ENCODE results near the gene MCTP1. TPM values are rescaled to one million over a fixed set of nuclear protein-coding genes. Genes with fewer than 3 reads are reported as not detected.
"Not testable (repeated sequence)": the region's sequence is repeated elsewhere in the genome, so short reads cannot be mapped to it uniquely, and the experiment has no call there.

The MCTP1 gene
- total and polyA plus RNA-seq, 2 donors from 2014 or later: 1.4 to 19.3 TPM

- FAIRE-seq (no peak), DNase-seq (no peak)
Measured at GRCh38 chr5:94830520-94830919, 454.4 kb downstream of the MCTP1 start.

GRCh38 chr5:94828222-94828621 lies 456.7 kb downstream of the MCTP1 start:
- intact Hi-C loops (cut with DNase I); FAIRE-seq: not testable (repeated sequence)

More at GRCh38 chr5:94830520-94830919, 454.4 kb downstream of the MCTP1 start:
- no peak for TF ChIP-seq CTCF (IDR thresholded peaks at IDR 0.05; ENCODE audit: borderline replicate concordance, extremely low read depth, insufficient read depth)
- Histone ChIP-seq H3K9ac (ENCODE audit: low read length in 3 of 3) (no peak overlapping the region), H3K27me3 (ENCODE audit: control insufficient read depth, insufficient read depth, low read length) (no peaks in the 10 kb centered on the region), H3K36me3 (ENCODE audit: control insufficient read depth in 2 of 3, insufficient read depth in 3 of 3, low read length in 3 of 3) (no peaks in the 10 kb centered on the region), H3K4me1 (ENCODE audit: control insufficient read depth in 2 of 3, insufficient read depth in 2 of 3, low read depth in 1 of 3, low read length in 3 of 3) (no peaks in the 10 kb centered on the region), H3K27ac (ENCODE audit: low read depth in 2 of 2, low read length in 2 of 2) (no peak overlapping the region), H3K9me3 (ENCODE audit: control insufficient read depth in 2 of 3, insufficient read depth in 1 of 3, low read length in 3 of 3) (no peaks in the 10 kb centered on the region), H3K4me3 (ENCODE audit: low read length in 3 of 3) (no peak overlapping the region)
- intact Hi-C loops (cut with DNase I): no loop called here

GRCh38 chr5:94820488-94820887 lies 464.4 kb downstream of the MCTP1 start:
- no peaks in the 10 kb centered on the region for H3K4me1 ChIP-seq (ENCODE audit: control insufficient read depth in 2 of 3, insufficient read depth in 2 of 3, low read depth in 1 of 3, low read length in 3 of 3)
- H3K4me3 ChIP-seq (ENCODE audit: low read length in 3 of 3): no peak overlapping the region
- no peaks in the 10 kb centered on the region for H3K27me3 ChIP-seq (ENCODE audit: control insufficient read depth, insufficient read depth, low read length)
- intact Hi-C loops (cut with DNase I): no loop called here
- no peak overlapping the region for H3K9ac ChIP-seq (ENCODE audit: low read length in 3 of 3)
- no peak for FAIRE-seq
- no peaks in the 10 kb centered on the region for H3K36me3 ChIP-seq (ENCODE audit: control insufficient read depth in 2 of 3, insufficient read depth in 3 of 3, low read length in 3 of 3)
- no peak overlapping the region for H3K27ac ChIP-seq (ENCODE audit: low read depth in 2 of 2, low read length in 2 of 2)
- no peak for DNase-seq
- H3K9me3 ChIP-seq (ENCODE audit: control insufficient read depth in 2 of 3, insufficient read depth in 1 of 3, low read length in 3 of 3): no peaks in the 10 kb centered on the region
- no peak for TF ChIP-seq CTCF (IDR thresholded peaks at IDR 0.05; ENCODE audit: borderline replicate concordance, extremely low read depth, insufficient read depth)

More at GRCh38 chr5:94828222-94828621, 456.7 kb downstream of the MCTP1 start:
- H3K27ac ChIP-seq (ENCODE audit: low read depth in 2 of 2, low read length in 2 of 2); H3K4me3 ChIP-seq (ENCODE audit: low read length in 3 of 3); DNase-seq; H3K27me3 ChIP-seq (ENCODE audit: control insufficient read depth, insufficient read depth, low read length); H3K9ac ChIP-seq (ENCODE audit: low read length in 3 of 3); H3K4me1 ChIP-seq (ENCODE audit: control insufficient read depth in 2 of 3, insufficient read depth in 2 of 3, low read depth in 1 of 3, low read length in 3 of 3); H3K9me3 ChIP-seq (ENCODE audit: control insufficient read depth in 2 of 3, insufficient read depth in 1 of 3, low read length in 3 of 3); H3K36me3 ChIP-seq (ENCODE audit: control insufficient read depth in 2 of 3, insufficient read depth in 3 of 3, low read length in 3 of 3): not testable (repeated sequence)

- Histone ChIP-seq H3K9ac (ENCODE audit: low read length in 3 of 3) (no peak overlapping the region), H3K4me3 (ENCODE audit: low read length in 3 of 3) (no peak overlapping the region), H3K4me1 (ENCODE audit: control insufficient read depth in 2 of 3, insufficient read depth in 2 of 3, low read depth in 1 of 3, low read length in 3 of 3) (no peaks in the 10 kb centered on the region), H3K9me3 (ENCODE audit: control insufficient read depth in 2 of 3, insufficient read depth in 1 of 3, low read length in 3 of 3) (no peaks in the 10 kb centered on the region), H3K36me3 (ENCODE audit: control insufficient read depth in 2 of 3, insufficient read depth in 3 of 3, low read length in 3 of 3) (no peaks in the 10 kb centered on the region), H3K27me3 (ENCODE audit: control insufficient read depth, insufficient read depth, low read length) (no peaks in the 10 kb centered on the region), H3K27ac (ENCODE audit: low read depth in 2 of 2, low read length in 2 of 2) (no peak overlapping the region)
- TF ChIP-seq CTCF (IDR thresholded peaks at IDR 0.05; ENCODE audit: borderline replicate concordance, extremely low read depth, insufficient read depth): no peak
- no peak for DNase-seq
- no peak for FAIRE-seq
- intact Hi-C loops (cut with DNase I): no loop called here
Measured at GRCh38 chr5:94818904-94819303, 466.0 kb downstream of the MCTP1 start.

Data from kidney (tissue), 14 donors.